HepG2 (cell line): ENCODE results near the gene SLC25A33. TPM values are rescaled to one million over a fixed set of nuclear protein-coding genes. Genes with fewer than 3 reads are reported as not detected.

Experiments used
- CBFB ChIP-seq: sonication (generic); formaldehyde crosslinking; IDR thresholded peaks from 2 replicates; pipeline ENCODE4 v1.4.0; 2020; ENCODE audit warnings: missing genetic modification reagents
- KAT2B ChIP-seq: fragments of 150-350 bp; IDR thresholded peaks from 2 replicates; pipeline ENCODE4 v1.6.1; 2014; ENCODE audit warnings: low read depth, low read length, borderline replicate concordance
- KLF15 ChIP-seq: sonication (generic); formaldehyde crosslinking; IDR thresholded peaks from 2 replicates; pipeline ENCODE4 v1.8.1; 2023; ENCODE audit warnings: borderline replicate concordance, mild to moderate bottlenecking, inconsistent platforms, missing genetic modification reagents, mixed read lengths
- KLF9 ChIP-seq: IDR thresholded peaks from 2 replicates; pipeline ENCODE4 v1.6.1; 2016; ENCODE audit warnings: low read depth
- MED8 ChIP-seq: sonication (generic); formaldehyde crosslinking; IDR thresholded peaks from 2 replicates; pipeline ENCODE4 v1.8.1; 2023; ENCODE audit warnings: mild to moderate bottlenecking, missing genetic modification reagents; ENCODE audit not compliant: insufficient replicate concordance
- NFIB ChIP-seq: sonication (generic); formaldehyde crosslinking; IDR thresholded peaks from 2 replicates; pipeline ENCODE4 v1.9.0; 2021; ENCODE audit warnings: missing genetic modification reagents, mild to moderate bottlenecking, borderline replicate concordance
- NFYB ChIP-seq: sonication (generic); formaldehyde crosslinking; IDR thresholded peaks from 2 replicates; pipeline ENCODE4 v1.4.0; 2020; ENCODE audit warnings: missing genetic modification reagents
- NR1H2 ChIP-seq: sonication (generic); formaldehyde crosslinking; IDR thresholded peaks from 2 replicates; pipeline ENCODE4 v1.8.1; 2022; ENCODE audit warnings: low read depth, missing genetic modification reagents, borderline replicate concordance
- POLR2A ChIP-seq, 2 experiments: IDR thresholded peaks; 2 replicates each; pipeline ENCODE4 v1.6.1; 2011; ENCODE audit warnings: low read depth in 2 of 2, low read length in 2 of 2, mild to moderate bottlenecking in 1 of 2, moderate library complexity in 1 of 2; ENCODE audit not compliant: insufficient read depth in 1 of 2
- RBFOX2 ChIP-seq: fragments of 200-400 bp; formaldehyde crosslinking; IDR thresholded peaks from 2 replicates; pipeline ENCODE4 v1.6.1; 2017; ENCODE audit warnings: low read depth, mild to moderate bottlenecking, low read length
- SIN3B ChIP-seq: fragments of 150-350 bp; IDR thresholded peaks from 2 replicates; pipeline ENCODE4 v1.6.1; 2014; ENCODE audit warnings: low read length
- TBX3 ChIP-seq: fragments of 450-650 bp; IDR thresholded peaks from 2 replicates; pipeline ENCODE4 v1.6.1; 2017; ENCODE audit warnings: antibody characterized with exemption, mild to moderate bottlenecking, inconsistent platforms, borderline replicate concordance
- TEAD2 ChIP-seq: sonication (generic); formaldehyde crosslinking; IDR thresholded peaks from 2 replicates; pipeline ENCODE4 v1.9.0; 2021; ENCODE audit warnings: missing genetic modification reagents
- ZFP1 ChIP-seq: IDR thresholded peaks from 2 replicates; pipeline ENCODE4 v1.6.1; 2016
- ZNF382 ChIP-seq: sonication (generic); formaldehyde crosslinking; IDR thresholded peaks from 2 replicates; pipeline ENCODE4 v1.5.0; 2020; ENCODE audit warnings: missing genetic modification reagents, mild to moderate bottlenecking, borderline replicate concordance
- ZNF660 ChIP-seq: sonication (generic); formaldehyde crosslinking; IDR thresholded peaks from 2 replicates; pipeline ENCODE4 v1.5.1; 2020; ENCODE audit warnings: mild to moderate bottlenecking, low read depth, missing genetic modification reagents, borderline replicate concordance
- ZNF7 ChIP-seq: IDR thresholded peaks from 2 replicates; pipeline ENCODE4 v1.6.1; 2016; ENCODE audit warnings: missing biosample characterization, missing genetic modification reagents
- ZNF816 ChIP-seq: sonication (generic); formaldehyde crosslinking; IDR thresholded peaks from 2 replicates; pipeline ENCODE4 v1.8.0; 2022; ENCODE audit warnings: missing genetic modification reagents, mild to moderate bottlenecking, borderline replicate concordance
- ZNF891 ChIP-seq: sonication (generic); formaldehyde crosslinking; IDR thresholded peaks from 2 replicates; pipeline ENCODE4 v1.5.0; 2020; ENCODE audit warnings: mild to moderate bottlenecking, missing genetic modification reagents
- polyA plus RNA-seq, 8 experiments: library from polyadenylated mRNA; depleted of rRNA in 3 of 8; stranded (reverse) in 7 of 8; unstranded in 1 of 8; fragments of >200 nt; fragmentation: Illumina TruSeq in 4 of 8; extraction: Trizol in 4 of 8; gene quantifications; 2 replicates each; pipeline versions ENCODE4 v1.2.1 to v1.2.3, GENCODE V29; 2011 to 2016; ENCODE audit warnings: low read depth in 4 of 8, missing spikeins in 1 of 8, mixed read lengths in 1 of 8; ENCODE audit not compliant: insufficient read depth in 1 of 8
- total RNA-seq, 5 experiments: library from RNA; depleted of rRNA; stranded (reverse); fragments of >200 nt; fragmentation: Illumina TruSeq; extraction: Trizol; gene quantifications; 2 replicates each; pipeline ENCODE4 v1.2.3, GENCODE V29; 2016; ENCODE audit warnings: low read depth in 1 of 5
- TF ChIP-seq, protein P1 (sequence below): sonication (generic); formaldehyde crosslinking; IDR thresholded peaks from 2 replicates; pipeline ENCODE4 v1.5.0; 2020; ENCODE audit warnings: mild to moderate bottlenecking, missing genetic modification reagents, borderline replicate concordance
- TF ChIP-seq, protein P2 (sequence below): sonication (generic); formaldehyde crosslinking; IDR thresholded peaks from 2 replicates; pipeline ENCODE4 v1.4.0; 2020; ENCODE audit warnings: mild to moderate bottlenecking, missing genetic modification reagents, borderline replicate concordance
- TF ChIP-seq, protein P3 (sequence below): sonication (generic); formaldehyde crosslinking; IDR thresholded peaks from 2 replicates; pipeline ENCODE4 v1.4.0; 2020; ENCODE audit warnings: mild to moderate bottlenecking, missing genetic modification reagents
- TF ChIP-seq, protein P4 (sequence below): sonication (generic); formaldehyde crosslinking; IDR thresholded peaks from 2 replicates; pipeline ENCODE4 v1.5.0; 2020; ENCODE audit warnings: missing genetic modification reagents, mild to moderate bottlenecking, borderline replicate concordance
- TF ChIP-seq, protein P5 (sequence below): sonication (generic); formaldehyde crosslinking; IDR thresholded peaks from 2 replicates; pipeline ENCODE4 v1.9.0; 2022; ENCODE audit warnings: low read depth, missing genetic modification reagents

The SLC25A33 gene
- total and polyA plus RNA-seq, 2 of the 13 experiments (the other 11 are each of a cell fraction or from before 2014, with no cell fraction given): 15.4 to 50.3 TPM

DNA sequence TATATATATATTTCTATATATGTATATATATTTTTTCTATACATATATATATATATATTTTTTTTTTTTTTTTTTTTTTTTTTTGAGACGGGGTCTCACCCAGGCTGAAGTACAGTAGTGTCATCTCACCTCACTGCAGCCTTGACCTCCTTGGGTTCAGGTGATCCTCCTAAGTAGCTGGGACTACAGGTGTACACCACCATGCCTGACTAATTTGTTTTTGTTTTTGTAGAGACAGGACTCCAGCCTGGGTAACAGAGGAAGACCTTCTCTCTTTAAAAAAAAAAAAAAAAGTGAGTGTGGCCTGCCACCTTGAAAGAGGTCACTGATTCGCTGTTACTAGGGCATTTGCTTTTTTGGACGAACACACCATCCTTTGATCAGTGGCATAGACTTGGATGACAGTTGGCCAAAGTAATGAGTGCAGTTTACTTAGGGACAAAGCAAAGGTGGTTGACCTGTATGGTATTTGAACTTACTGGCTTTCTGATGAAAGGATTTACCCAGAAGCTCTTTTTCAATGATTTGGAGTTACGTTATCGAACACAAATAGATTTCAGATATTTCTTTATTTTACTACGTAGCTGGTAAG, 10.8 kb downstream of the SLC25A33 start (continued):
- TF ChIP-seq, protein P1, sequence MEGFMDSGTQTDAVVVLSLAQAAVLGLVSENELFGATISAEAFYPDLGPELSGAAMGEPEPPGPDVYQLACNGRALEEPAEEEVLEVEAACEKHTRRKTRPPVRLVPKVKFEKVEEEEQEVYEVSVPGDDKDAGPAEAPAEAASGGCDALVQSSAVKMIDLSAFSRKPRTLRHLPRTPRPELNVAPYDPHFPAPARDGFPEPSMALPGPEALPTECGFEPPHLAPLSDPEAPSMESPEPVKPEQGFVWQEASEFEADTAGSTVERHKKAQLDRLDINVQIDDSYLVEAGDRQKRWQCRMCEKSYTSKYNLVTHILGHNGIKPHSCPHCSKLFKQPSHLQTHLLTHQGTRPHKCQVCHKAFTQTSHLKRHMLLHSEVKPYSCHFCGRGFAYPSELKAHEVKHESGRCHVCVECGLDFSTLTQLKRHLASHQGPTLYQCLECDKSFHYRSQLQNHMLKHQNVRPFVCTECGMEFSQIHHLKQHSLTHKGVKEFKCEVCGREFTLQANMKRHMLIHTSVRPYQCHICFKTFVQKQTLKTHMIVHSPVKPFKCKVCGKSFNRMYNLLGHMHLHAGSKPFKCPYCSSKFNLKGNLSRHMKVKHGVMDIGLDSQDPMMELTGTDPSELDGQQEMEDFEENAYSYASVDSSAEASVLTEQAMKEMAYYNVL (CRISPR knock-in tag): peak; percentile 92
- TF ChIP-seq ZNF816 (0 out of 2 replicates have a peak, but pooled peaks have one; percentile 37), TEAD2 (no peak), ZFP1 (CRISPR knock-in tag) (no peak), NFIB (CRISPR knock-in tag) (no peak), ZNF891 (CRISPR knock-in tag) (no peak), TBX3 (peak; percentile 83; the same call in 1 of the 2 replicates), NFYB (CRISPR knock-in tag) (no peak), RBFOX2 (no peak), NR1H2 (CRISPR knock-in tag) (no peak), SIN3B (no peak), MED8 (CRISPR knock-in tag) (peak; percentile 78), ZNF7 (CRISPR knock-in tag) (no peak), ZNF660 (CRISPR knock-in tag) (no peak), KAT2B (no peak), KLF15 (no peak), CBFB (CRISPR knock-in tag) (peak; percentile 41; the same call in 1 of the 2 replicates), KLF9 (CRISPR knock-in tag) (no peak), POLR2A (IDR thresholded peaks at IDR 0.05; ENCODE audit: insufficient read depth in 1 of 2, low read depth in 2 of 2, low read length in 2 of 2) (0 out of 4 replicates have a peak, but pooled peaks of 1 of the 2 experiments have one; percentile 25), ZNF382 (CRISPR knock-in tag) (no peak)
- TF ChIP-seq, protein P2, sequence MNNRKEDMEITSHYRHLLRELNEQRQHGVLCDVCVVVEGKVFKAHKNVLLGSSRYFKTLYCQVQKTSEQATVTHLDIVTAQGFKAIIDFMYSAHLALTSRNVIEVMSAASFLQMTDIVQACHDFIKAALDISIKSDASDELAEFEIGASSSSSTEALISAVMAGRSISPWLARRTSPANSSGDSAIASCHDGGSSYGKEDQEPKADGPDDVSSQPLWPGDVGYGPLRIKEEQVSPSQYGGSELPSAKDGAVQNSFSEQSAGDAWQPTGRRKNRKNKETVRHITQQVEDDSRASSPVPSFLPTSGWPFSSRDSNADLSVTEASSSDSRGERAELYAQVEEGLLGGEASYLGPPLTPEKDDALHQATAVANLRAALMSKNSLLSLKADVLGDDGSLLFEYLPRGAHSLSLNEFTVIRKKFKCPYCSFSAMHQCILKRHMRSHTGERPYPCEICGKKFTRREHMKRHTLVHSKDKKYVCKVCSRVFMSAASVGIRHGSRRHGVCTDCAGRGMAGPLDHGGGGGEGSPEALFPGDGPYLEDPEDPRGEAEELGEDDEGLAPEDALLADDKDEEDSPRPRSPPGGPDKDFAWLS: no peak
- TF ChIP-seq, protein P3, sequence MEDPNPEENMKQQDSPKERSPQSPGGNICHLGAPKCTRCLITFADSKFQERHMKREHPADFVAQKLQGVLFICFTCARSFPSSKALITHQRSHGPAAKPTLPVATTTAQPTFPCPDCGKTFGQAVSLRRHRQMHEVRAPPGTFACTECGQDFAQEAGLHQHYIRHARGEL (CRISPR knock-in tag): no peak
- TF ChIP-seq, protein P4, sequence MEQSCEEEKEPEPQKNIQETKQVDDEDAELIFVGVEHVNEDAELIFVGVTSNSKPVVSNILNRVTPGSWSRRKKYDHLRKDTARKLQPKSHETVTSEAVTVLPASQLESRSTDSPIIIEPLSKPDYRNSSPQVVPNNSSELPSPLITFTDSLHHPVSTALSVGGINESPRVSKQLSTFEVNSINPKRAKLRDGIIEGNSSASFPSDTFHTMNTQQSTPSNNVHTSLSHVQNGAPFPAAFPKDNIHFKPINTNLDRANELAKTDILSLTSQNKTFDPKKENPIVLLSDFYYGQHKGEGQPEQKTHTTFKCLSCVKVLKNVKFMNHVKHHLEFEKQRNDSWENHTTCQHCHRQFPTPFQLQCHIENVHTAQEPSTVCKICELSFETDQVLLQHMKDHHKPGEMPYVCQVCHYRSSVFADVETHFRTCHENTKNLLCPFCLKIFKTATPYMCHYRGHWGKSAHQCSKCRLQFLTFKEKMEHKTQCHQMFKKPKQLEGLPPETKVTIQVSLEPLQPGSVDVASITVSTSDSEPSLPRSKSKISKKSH (CRISPR knock-in tag): no peak
- TF ChIP-seq, protein P5, sequence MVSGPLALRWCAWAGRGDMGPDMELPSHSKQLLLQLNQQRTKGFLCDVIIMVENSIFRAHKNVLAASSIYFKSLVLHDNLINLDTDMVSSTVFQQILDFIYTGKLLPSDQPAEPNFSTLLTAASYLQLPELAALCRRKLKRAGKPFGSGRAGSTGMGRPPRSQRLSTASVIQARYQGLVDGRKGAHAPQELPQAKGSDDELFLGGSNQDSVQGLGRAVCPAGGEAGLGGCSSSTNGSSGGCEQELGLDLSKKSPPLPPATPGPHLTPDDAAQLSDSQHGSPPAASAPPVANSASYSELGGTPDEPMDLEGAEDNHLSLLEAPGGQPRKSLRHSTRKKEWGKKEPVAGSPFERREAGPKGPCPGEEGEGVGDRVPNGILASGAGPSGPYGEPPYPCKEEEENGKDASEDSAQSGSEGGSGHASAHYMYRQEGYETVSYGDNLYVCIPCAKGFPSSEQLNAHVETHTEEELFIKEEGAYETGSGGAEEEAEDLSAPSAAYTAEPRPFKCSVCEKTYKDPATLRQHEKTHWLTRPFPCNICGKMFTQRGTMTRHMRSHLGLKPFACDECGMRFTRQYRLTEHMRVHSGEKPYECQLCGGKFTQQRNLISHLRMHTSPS (CRISPR knock-in tag): peak; percentile 73
